Stimulated activated CD8-positive, alpha-beta memory T cell treated with anti-CD3 and anti-CD28 coated beads, Interleukin-4, amount 100 ng/mL, for 24 hours (primary cell): ENCODE data around the gene TECR.
"Not testable (repeated sequence)": the region's sequence is repeated elsewhere in the genome, so short reads cannot be mapped to it uniquely, and the experiment has no call there.

Experiments used
- DNase-seq: peaks from one replicate; pipeline ENCODE4 v3.0.0-alpha.2; 2020; ENCODE audit warnings: low read depth

The TECR gene

GRCh38 chr19:14561847-14562351, 32.5 kb downstream of the TECR start:
- no peak for DNase-seq

DNA sequence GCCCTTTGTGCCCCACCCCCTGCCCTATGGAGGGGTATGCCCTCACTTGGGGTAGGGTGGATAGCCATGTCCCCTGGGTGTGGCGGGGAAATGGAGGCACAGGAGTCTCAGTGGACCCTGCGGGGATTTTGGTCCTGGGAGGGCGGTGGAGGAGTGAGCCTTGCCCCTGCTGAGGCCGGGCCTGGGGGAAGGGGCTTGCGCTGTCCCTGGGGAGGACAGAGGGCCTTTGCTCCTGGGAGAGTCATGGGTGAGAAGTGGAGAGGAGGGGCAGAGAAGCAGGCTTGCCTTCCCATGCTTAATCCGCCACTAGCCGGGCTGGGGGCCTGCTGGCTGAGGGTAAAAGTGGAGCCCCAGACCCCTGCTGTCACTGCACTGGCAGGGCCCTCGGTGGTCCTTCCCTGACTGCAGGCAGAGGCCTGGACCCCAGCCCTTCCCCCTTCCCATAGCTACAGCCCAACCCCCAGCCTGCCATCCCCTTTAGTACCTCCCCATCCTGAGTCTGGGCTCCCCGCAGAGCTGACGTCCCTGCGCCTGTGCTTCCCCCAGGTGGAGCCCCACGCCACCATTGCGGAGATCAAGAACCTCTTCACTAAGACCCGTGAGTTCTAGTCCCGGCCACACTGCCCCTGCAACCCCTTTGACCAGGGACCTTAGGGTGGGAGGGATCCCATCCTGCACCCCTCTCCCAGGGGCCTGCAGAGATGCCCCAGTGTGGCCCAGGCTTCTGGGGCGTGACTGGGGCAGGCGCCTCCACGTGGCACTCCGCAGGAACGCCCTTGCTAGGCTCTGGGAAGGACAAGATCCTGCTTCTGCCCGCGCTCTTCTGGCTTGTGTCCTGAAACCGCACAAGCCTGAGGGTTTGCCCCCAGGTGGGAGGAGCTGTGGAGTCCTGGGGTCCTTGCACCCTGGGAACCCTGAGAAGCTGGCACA, 33.5 kb downstream of the TECR start:
- DNase-seq = no peak

DNA sequence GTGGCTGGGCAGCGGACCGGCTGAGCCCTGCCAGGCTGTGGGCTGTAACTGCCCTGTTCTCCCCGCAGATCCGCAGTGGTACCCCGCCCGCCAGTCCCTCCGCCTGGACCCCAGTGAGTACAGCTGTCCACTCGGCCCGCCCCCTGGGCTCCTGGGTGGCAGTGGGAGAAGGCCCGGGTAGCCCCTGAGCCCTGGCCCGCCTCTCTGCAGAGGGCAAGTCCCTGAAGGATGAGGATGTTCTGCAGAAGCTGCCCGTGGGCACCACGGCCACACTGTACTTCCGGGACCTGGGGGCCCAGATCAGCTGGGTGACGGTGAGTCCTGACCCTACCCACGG, 34.2 kb downstream of the TECR start:
- DNase-seq = no peak

GRCh38 chr19:14563989-14564651, 34.7 kb downstream of the TECR start:
- no peak for DNase-seq

DNA sequence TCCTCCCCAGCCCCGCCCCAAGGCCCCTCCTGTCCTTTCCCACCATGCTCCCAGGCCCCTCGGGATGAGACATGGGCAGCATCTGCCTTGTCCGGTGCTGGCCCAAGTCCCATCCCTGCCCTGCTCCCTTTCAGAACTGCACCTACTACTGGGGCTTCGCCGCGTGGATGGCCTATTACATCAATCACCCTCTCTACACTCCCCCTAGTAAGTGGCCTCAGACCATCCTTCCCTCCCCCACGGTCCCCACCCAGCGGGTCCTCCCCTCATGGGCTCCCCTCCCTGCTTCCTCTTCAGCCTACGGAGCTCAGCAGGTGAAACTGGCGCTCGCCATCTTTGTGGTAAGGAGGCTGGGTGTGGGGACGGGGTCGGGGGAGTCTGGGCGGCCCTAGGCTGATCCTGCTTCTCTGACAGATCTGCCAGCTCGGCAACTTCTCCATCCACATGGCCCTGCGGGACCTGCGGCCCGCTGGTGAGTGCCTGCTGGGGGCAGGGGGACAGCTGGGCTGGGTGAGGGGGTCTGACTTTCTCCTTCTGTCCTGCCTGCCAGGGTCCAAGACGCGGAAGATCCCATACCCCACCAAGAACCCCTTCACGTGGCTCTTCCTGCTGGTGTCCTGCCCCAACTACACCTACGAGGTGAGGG, 35.4 kb downstream of the TECR start:
- DNase-seq = not testable (repeated sequence)

GRCh38 chr19:14565298-14565679, 35.9 kb downstream of the TECR start:
- DNase-seq = no peak

DNA sequence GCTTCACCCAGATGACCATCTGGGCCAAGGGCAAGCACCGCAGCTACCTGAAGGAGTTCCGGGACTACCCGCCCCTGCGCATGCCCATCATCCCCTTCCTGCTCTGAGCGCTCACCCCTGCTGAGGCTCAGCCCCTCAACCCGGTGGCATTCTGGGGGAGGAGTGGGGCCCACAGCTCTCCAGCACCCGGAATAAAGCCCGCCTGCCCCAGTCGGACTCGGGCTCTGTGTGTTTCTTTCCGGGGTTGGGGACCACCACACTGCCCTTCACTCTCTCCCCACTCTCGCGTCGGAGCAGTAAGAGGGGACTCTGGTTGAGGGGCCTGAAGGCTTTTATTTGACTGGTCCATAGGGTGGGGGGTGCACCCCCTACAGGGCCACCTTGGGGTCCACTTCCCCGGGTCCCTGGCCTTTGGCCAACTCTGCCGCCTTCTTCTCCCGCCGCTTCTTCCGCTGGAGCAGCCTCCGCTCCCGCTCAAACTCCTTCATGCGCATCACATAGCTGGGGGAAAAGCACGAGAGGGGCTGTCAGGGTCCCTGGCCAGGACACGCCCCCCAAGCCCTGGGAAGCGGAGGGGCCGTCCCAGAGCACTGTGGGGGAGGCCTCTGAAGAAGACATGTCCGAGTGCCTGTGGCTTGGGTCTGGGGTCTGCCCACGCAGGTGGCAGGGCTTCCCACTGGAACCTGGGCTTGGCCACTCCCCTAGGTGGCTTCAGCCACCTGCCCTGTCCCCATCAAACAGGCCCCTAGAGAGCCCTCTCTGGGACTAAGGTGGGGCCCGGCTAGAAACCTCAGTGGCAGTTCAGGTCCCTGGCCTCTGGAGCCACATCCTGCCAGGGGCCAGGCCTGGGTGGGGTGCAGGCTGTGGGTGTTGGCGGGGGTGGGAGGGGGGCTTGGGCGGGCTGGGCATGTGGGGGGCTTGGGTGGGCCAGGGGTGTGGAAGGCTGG, 36.6 kb downstream of the TECR start:
- no peak for DNase-seq

DNA sequence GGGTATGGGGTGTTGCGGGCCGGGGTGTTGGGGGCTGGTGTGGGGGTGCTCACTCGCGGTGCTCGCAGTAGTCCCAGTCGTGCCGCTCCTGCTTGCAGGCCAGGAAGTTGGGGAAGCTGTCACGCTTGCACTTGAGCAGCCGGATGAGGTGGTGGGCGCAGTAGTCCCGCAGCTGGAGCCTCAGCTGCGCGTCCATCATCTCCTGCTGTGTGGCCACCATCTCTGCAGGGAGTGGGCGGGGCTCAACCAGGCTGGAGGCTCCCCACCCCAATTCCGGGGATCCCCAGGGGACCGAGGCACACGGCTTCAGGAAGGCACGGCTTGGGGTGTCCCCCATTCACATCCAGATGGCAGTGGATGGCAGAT, 37.3 kb downstream of the TECR start:
- DNase-seq = no peak

- DNase-seq = no peak
Observed at GRCh38 chr19:14567079-14567478, 37.7 kb downstream of the TECR start.

DNA sequence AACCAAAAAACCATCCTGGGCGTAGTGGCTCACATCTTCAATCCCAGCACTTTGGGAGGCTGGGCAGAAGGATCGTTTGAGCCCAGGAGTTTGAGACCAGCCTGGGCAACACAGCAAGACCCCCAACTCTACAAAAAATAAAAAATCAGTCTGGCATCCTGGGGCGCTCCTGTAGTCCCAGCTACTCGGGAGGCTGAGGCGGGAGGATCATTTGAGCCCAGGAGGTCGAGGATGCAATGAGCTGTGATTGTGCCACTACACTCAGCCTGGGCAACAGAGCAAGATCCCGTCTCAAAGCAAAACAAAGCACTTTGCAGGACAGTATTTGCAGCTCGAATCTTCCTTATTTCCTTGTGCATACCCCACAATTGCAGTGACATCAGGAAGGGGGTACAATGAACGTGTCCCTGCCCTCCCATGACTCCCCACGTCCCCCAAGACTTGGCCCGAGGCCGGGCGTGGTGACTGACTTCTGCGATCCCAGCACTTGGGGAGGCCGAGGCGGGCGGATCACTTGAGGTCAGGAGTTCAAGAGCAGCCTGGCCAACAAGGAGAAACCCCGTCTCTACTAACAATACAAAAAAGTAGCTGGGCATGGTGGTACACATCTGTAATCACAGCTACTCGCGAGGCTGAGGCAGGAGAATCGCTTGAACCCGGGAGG, 41.6 kb downstream of the TECR start:
- DNase-seq = no peak

- DNase-seq = peak; percentile 83
Observed at GRCh38 chr19:14571695-14572490, 42.5 kb downstream of the TECR start, which contains the start of gene NDUFB7. Gene NDUFB7, minus strand, starts transcription at chr19:14572066. Its CDS starts 66 bp downstream, at chr19:14572000.

GRCh38 chr19:14575428-14575980, 46.1 kb downstream of the TECR start:
- no peak for DNase-seq

GRCh38 chr19:14576363-14576762, 47.0 kb downstream of the TECR start:
- no peak for DNase-seq

- DNase-seq = no peak
Observed at GRCh38 chr19:14577264-14577663, 47.9 kb downstream of the TECR start.

DNA sequence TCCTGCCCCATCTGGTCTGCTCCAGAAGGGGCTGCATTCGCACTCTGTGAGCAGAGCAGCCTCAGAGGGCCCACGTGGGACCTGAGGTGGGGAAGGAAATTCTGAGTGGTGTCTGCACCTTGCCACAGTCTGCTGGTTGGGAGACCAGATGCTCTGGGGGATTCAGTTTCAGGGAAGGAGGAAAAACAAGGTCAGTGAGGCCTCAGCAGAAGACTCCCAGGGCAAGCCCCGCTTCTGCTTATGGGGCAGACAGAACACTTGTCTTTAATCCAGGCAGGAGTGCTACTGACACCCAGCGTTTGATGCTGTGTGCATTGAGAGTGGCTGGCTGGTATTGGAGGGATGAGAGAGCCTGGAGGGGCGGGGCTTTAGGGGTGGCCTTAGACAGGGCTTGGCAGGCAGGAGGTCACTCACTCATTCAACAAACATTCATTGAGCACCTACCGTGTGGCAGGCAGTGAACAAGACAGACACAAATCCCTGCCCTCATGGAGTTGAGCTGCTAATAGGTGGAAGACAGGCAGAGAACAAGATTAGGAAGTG, 48.6 kb downstream of the TECR start:
- no peak for DNase-seq

GRCh38 chr19:14580623-14581237, 51.3 kb downstream of the TECR start:
- DNase-seq = no peak

GRCh38 chr19:14582894-14583340, 53.5 kb downstream of the TECR start, which contains the start of gene CLEC17A:
Gene CLEC17A, plus strand, starts transcription at chr19:14583084. Its CDS starts 77 bp downstream, at chr19:14583161.
- DNase-seq = no peak

DNA sequence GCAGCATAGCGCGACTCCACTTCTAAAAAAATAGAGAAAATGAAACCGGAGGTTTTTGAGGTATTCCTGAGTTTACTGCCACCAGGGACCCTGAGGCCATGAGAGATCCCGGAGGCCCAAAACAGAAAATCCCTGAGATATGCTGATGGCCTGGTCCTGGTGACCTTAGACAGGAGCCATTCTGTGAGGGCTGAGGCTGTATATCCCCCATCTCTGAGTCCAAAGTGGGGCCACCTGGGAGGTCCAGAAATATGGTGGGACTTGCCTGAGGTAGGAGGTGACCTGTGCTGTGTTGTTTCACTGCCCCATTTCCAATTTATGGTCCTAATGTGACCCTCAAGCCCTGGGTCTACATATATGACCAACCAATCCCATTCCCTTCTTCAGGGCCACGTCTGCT, 55.0 kb downstream of the TECR start:
- DNase-seq = not testable (repeated sequence)

DNA sequence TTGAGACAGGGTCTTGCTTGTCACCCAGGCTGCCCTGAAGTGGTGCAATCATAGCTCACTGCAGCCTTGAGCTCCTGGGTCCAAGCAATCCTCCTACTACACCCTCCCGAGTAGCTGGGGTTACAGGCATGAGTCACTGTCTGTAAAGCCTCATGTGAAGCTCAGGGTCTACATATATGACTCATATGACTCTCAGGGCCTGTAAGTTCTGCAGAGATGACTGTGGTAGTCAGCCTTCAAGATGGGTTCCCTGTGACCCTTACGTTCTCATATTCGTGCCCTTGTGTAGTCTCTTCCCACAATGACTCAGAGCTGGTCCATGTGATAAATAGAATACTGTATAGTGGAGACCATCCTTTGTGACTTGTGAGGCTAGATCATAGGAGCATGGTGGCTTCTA, 55.8 kb downstream of the TECR start:
- not testable (repeated sequence) for DNase-seq
